ENCODE data around the gene PARP12. TPM values are rescaled to one million over a fixed set of nuclear protein-coding genes. Genes with fewer than 3 reads are reported as not detected.

Gene PARP12
- total and polyA plus RNA-seq, 2 of the 8 experiments (the other 6 are each of a cell fraction or from before 2014, with no cell fraction given), result 9.0 to 21.5 TPM

DNA sequence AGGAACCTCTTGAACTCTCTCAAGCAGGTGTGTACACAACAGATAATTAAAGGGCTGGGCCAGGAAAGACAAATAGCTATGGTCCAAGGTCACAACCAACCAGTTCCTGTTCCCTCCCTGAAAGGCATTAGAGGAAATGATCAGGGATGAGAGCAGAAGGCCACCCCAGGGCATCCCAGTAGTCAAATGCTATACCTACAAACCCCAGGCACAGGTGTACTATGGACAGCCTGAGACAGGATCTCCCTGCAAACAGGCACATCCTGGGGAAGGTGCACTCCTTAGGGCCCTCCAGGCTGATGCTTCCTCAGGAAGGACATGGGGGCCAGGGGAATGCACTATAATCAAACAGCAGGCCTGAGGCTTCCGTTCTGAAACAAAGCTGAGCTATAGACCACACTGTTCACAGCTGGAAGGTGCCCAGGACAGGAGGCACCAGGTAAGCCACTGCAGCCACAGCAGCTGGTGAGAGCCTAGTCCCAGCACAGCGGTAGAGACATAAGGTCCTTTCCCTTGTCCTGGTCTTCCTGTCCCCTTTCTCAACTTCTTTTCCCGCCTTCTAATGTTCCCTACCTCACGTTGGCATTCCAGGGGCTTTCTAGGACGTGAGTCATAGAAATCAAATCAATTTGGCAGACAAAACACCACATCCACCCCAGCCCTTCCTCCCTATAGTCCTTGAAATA is 13.3 kb downstream of the PARP12 start:
- CTCF ChIA-PET (ENCODE audit: partially characterized antibody), result no interaction called here
- H4K8ac ChIP-seq (ENCODE audit: extremely low read depth, insufficient read depth, low read length), result no peak overlapping the region
- FAIRE-seq (no peak), DNase-seq (ENCODE audit: low read depth in 1 of 2, low spot score in 2 of 2) (peak in 1 of 2 experiments; percentile 33)
- H3K79me2 ChIP-seq (ENCODE audit: control insufficient read depth in 1 of 2, insufficient read depth in 2 of 2, low read length in 2 of 2), result no peaks in the 10 kb centered on the region
- H2BK12ac ChIP-seq (ENCODE audit: low read depth, low read length), result no peak overlapping the region
- H3K79me1 ChIP-seq (ENCODE audit: low read depth, low read length), result no peaks in the 10 kb centered on the region
- H3K56ac ChIP-seq (replicated peaks; ENCODE audit: insufficient read length, low read depth, low read length), result no peak overlapping the region
- H2BK120ac ChIP-seq (replicated peaks; ENCODE audit: low read depth, low read length), result no peak overlapping the region
- H3K14ac ChIP-seq (ENCODE audit: insufficient read length), result no peak overlapping the region
- no peak overlapping the region for H3K4me2 ChIP-seq (ENCODE audit: insufficient read depth in 1 of 2, low read depth in 2 of 2, low read length in 2 of 2)
- H2AK5ac ChIP-seq (ENCODE audit: low read depth, low read length), result no peak overlapping the region
- H3K18ac ChIP-seq (ENCODE audit: extremely low read depth, low read length), result no peak overlapping the region
- no peaks in the 10 kb centered on the region for H3K27me3 ChIP-seq (replicated peaks in 1 of 4; ENCODE audit: control insufficient read depth in 3 of 4, extremely low read depth in 1 of 4, insufficient read depth in 3 of 4, low read length in 3 of 4)
- no peak overlapping the region for H2BK5ac ChIP-seq (ENCODE audit: low read depth, low read length)
- no peaks in the 10 kb centered on the region for H3K9me3 ChIP-seq (ENCODE audit: insufficient read depth in 2 of 2, low read depth in 1 of 2, low read length in 1 of 2)
- no peak overlapping the region for H3K4ac ChIP-seq (replicated peaks; ENCODE audit: insufficient read length, low read depth, low read length)
- no peaks in the 10 kb centered on the region for H3K36me3 ChIP-seq (ENCODE audit: control insufficient read depth in 2 of 4, insufficient read depth in 4 of 4, low read length in 3 of 4)
- 80% methylated on average over 5 of the region's 5 CpGs; no CpG with 5 or more reads in 1 of the 2 experiments for WGBS, 2 experiments (ENCODE audit: extremely low coverage in 1 of 2, insufficient coverage in 1 of 2, insufficient read length in 1 of 2, insufficient replicate concordance in 2 of 2, low coverage in 1 of 2, low lambda C conversion rate in 2 of 2, missing lambda C conversion rate in 1 of 2)
- no peak overlapping the region for H2BK15ac ChIP-seq (ENCODE audit: low read length)
- no peak overlapping the region for H4K91ac ChIP-seq (replicated peaks; ENCODE audit: insufficient read length, low read length)
- no peak overlapping the region for H2AFZ ChIP-seq (ENCODE audit: low read length)
- no peak overlapping the region for H4K5ac ChIP-seq (ENCODE audit: insufficient read length, low read depth, low read length)
- POLR2A ChIA-PET (ENCODE audit: partially characterized antibody), result no interaction called here
- H3K4me1 ChIP-seq (replicated peaks in 1 of 4; ENCODE audit: control insufficient read depth in 3 of 4, insufficient read depth in 4 of 4, low read length in 3 of 4), result no peaks in the 10 kb centered on the region
- H3K4me3 ChIP-seq (ENCODE audit: extremely low read depth in 1 of 4, insufficient read depth in 2 of 4, low read depth in 3 of 4, low read length in 4 of 4), result no peak overlapping the region
- no peak overlapping the region for H3K9ac ChIP-seq (replicated peaks in 1 of 4; ENCODE audit: extremely low read depth in 1 of 4, low read depth in 3 of 4, low read length in 3 of 4)
- no peak overlapping the region for H2BK20ac ChIP-seq (ENCODE audit: low read length)
- H4K20me1 ChIP-seq (replicated peaks in 1 of 2; ENCODE audit: control insufficient read depth in 1 of 2, insufficient read depth in 2 of 2, low read length in 2 of 2), result peaks cover 0 to 1% of the 10 kb centered on the region in 2 experiments
- no peak overlapping the region for H3K27ac ChIP-seq (ENCODE audit: low read depth, low read length)
- no peak overlapping the region for H3K23ac ChIP-seq (ENCODE audit: insufficient read length)
- H3K23me2 ChIP-seq (ENCODE audit: low read depth, low read length), result 0 out of 2 replicates have a peak, but pooled peaks cover 1% of the 10 kb centered on the region
- TF ChIP-seq RXRA (IDR thresholded peaks at IDR 0.05; ENCODE audit: insufficient read depth, low read depth, low read length) (no peak), CHD1 (IDR thresholded peaks at IDR 0.05; ENCODE audit: low read depth, low read length) (no peak), SRF (IDR thresholded peaks at IDR 0.05; ENCODE audit: low read depth, low read length) (no peak), RFX5 (IDR thresholded peaks at IDR 0.05; ENCODE audit: borderline replicate concordance, low read depth, low read length) (no peak), TEAD4 (IDR thresholded peaks at IDR 0.05; ENCODE audit: low read depth, low read length) (no peak), BRCA1 (IDR thresholded peaks at IDR 0.05; ENCODE audit: low read depth, low read length) (no peak), POLR2AphosphoS5 (IDR thresholded peaks at IDR 0.05; ENCODE audit: low read depth, low read length) (no peak), SP4 (IDR thresholded peaks at IDR 0.05; ENCODE audit: low read length) (no peak), BACH1 (IDR thresholded peaks at IDR 0.05; ENCODE audit: low read length) (no peak), CBX5 (IDR thresholded peaks at IDR 0.05; ENCODE audit: low read depth, low read length) (no peak), KDM4A (IDR thresholded peaks at IDR 0.05; ENCODE audit: low read depth, low read length, severe bottlenecking) (no peak)
- TF ChIP-seq, protein P1, sequence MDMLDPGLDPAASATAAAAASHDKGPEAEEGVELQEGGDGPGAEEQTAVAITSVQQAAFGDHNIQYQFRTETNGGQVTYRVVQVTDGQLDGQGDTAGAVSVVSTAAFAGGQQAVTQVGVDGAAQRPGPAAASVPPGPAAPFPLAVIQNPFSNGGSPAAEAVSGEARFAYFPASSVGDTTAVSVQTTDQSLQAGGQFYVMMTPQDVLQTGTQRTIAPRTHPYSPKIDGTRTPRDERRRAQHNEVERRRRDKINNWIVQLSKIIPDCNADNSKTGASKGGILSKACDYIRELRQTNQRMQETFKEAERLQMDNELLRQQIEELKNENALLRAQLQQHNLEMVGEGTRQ (IDR thresholded peaks at IDR 0.05; ENCODE audit: low read length), result no peak

All from H1 (cell line).